HCT116 (cell line): ENCODE results near the gene PAFAH1B1.

ENCODE experiments used
- CEBPB ChIP-seq: IDR thresholded peaks from 2 replicates; pipeline ENCODE4 v1.6.1; 2012; ENCODE audit warnings: low read depth
- CTCF ChIP-seq, 3 experiments: fragments of 200-600 bp in 1 of 3; sonication (generic) in 1 of 3; IDR thresholded peaks in 2 of 3; conservative IDR thresholded peaks in 1 of 3; 2 replicates each; pipeline ENCODE4 v1.5.1; 2012 to 2017; ENCODE audit warnings: low read depth in 2 of 3, low read length in 2 of 3, antibody characterized with exemption in 1 of 3, borderline replicate concordance in 1 of 3, control low read depth in 1 of 3, mild to moderate bottlenecking in 1 of 3, mixed read lengths in 1 of 3, mixed run types in 1 of 3, moderate library complexity in 1 of 3; ENCODE audit not compliant: insufficient read depth in 1 of 3
- EZH2phosphoT487 ChIP-seq: fragments of 200-600 bp; IDR thresholded peaks from 2 replicates; pipeline ENCODE4 v1.6.1; 2018; ENCODE audit warnings: antibody characterized with exemption, borderline replicate concordance
- MAX ChIP-seq: IDR thresholded peaks from 2 replicates; pipeline ENCODE4 v1.6.1; 2012
- POLR2A ChIP-seq: IDR thresholded peaks from 2 replicates; pipeline ENCODE4 v1.7.0; 2011; ENCODE audit warnings: borderline replicate concordance; ENCODE audit not compliant: insufficient read depth, insufficient read length; ENCODE audit errors: extremely low read depth
- RAD21 ChIP-seq: IDR thresholded peaks from 2 replicates; pipeline ENCODE4 v1.6.1; 2012; ENCODE audit warnings: low read depth, mild to moderate bottlenecking
- SIN3A ChIP-seq: IDR thresholded peaks from 2 replicates; pipeline ENCODE4 v1.6.1; 2012; ENCODE audit warnings: low read depth
- SRF ChIP-seq: IDR thresholded peaks from 2 replicates; pipeline ENCODE4 v1.6.1; 2012; ENCODE audit warnings: low read depth
- TCF7L2 ChIP-seq: IDR thresholded peaks from 2 replicates; pipeline ENCODE4 v1.7.0; 2011; ENCODE audit warnings: borderline replicate concordance, inconsistent platforms; ENCODE audit not compliant: insufficient read depth, insufficient read length; ENCODE audit errors: extremely low read depth
- YY1 ChIP-seq: IDR thresholded peaks from 2 replicates; pipeline ENCODE4 v1.6.1; 2011; ENCODE audit warnings: low read length, low read depth, moderate library complexity, mild to moderate bottlenecking; ENCODE audit not compliant: insufficient replicate concordance; ENCODE audit errors: extremely low read depth
- ZBTB33 ChIP-seq: IDR thresholded peaks from 2 replicates; pipeline ENCODE4 v1.6.1; 2011; ENCODE audit warnings: mild to moderate bottlenecking, low read length, moderate library complexity; ENCODE audit not compliant: insufficient replicate concordance; ENCODE audit errors: extremely low read depth
- ZNF274 ChIP-seq: fragments of 200-500 bp; sonication (Bioruptor generic); IDR thresholded peaks from 2 replicates; pipeline ENCODE4 v1.6.1; 2014; ENCODE audit warnings: mild to moderate bottlenecking, low read depth, low read length, inconsistent platforms

- TF ChIP-seq CTCF (IDR thresholded peaks at IDR 0.05 in 2 of 3, conservative IDR thresholded peaks at IDR 0.05 in 1 of 3; ENCODE audit: borderline replicate concordance in 1 of 3, insufficient read depth in 1 of 3, low read depth in 2 of 3, low read length in 2 of 3) (no peak), ZBTB33 (no peak), POLR2A (no peak), SIN3A (no peak), SRF (no peak), YY1 (no peak), MAX (no peak), CEBPB (no peak), RAD21 (no peak), EZH2phosphoT487 (no peak), TCF7L2 (no peak), ZNF274 (no peak)
These were observed 17.0 kb downstream of the PAFAH1B1 start for GRCh38 chr17:2610195-2611175.
